Bronchial epithelial cell (primary cell): ENCODE measurements around the gene TUBGCP2. TPM values are rescaled to one million over a fixed set of nuclear protein-coding genes. Genes with fewer than 3 reads are reported as not detected.

Experiments
- DNase-seq: peaks from one replicate; pipeline ENCODE4 v3.0.0-alpha.2; 2010; ENCODE audit warnings: low read depth
- FAIRE-seq: peaks from 2 replicates; lab custom pipeline; 2011; peaks lifted over from hg19 to GRCh38; lab: Jason Lieb, UNC
- H3K27me3 ChIP-seq: 2 replicates; pipeline ENCODE4 v1.5.1; 2011; ENCODE audit warnings: low read length; ENCODE audit not compliant: control insufficient read depth, insufficient read depth
- H3K36me3 ChIP-seq: 2 replicates; pipeline ENCODE4 v1.5.1; 2011; ENCODE audit warnings: low read length; ENCODE audit not compliant: control insufficient read depth, insufficient read depth
- H3K4me3 ChIP-seq: 2 replicates; pipeline ENCODE4 v1.5.1; 2011; ENCODE audit warnings: mild to moderate bottlenecking, low read depth, low read length, control low read depth
- CTCF ChIP-seq: IDR thresholded peaks from 2 replicates; pipeline ENCODE4 v1.5.1; 2011; ENCODE audit warnings: mild to moderate bottlenecking, moderate library complexity, low read length, control low read depth, inconsistent platforms; ENCODE audit not compliant: insufficient read depth, severe bottlenecking
- total RNA-seq: library from RNA; depleted of rRNA; stranded (reverse); fragments of >200 nt; gene quantifications from 2 replicates; pipeline ENCODE4 v1.2.1, GENCODE V29; 2014

Gene TUBGCP2
- total RNA-seq, 1 donor from 2014 or later = 42.4 TPM

- no peak overlapping the region for H3K4me3 ChIP-seq
- FAIRE-seq (no peak), DNase-seq (no peak)
- no peaks in the 10 kb centered on the region for H3K36me3 ChIP-seq
- TF ChIP-seq CTCF = no peak
- H3K27me3 ChIP-seq = peaks cover 2% of the 10 kb centered on the region
Observed at GRCh38 chr10:133253361-133253955, 55.2 kb downstream of the TUBGCP2 start.

- H3K4me3 ChIP-seq = no peak overlapping the region
- FAIRE-seq (no peak), DNase-seq (no peak)
- no peaks in the 10 kb centered on the region for H3K36me3 ChIP-seq
- no peak for TF ChIP-seq CTCF
- peaks cover 4% of the 10 kb centered on the region for H3K27me3 ChIP-seq
Observed at GRCh38 chr10:133252223-133252552, 56.5 kb downstream of the TUBGCP2 start.

- TF ChIP-seq CTCF = no peak
- H3K27me3 ChIP-seq = peaks cover 4% of the 10 kb centered on the region
- no peak overlapping the region for H3K4me3 ChIP-seq
- FAIRE-seq (no peak), DNase-seq (no peak)
- no peaks in the 10 kb centered on the region for H3K36me3 ChIP-seq
Observed at GRCh38 chr10:133251388-133252222, 57.1 kb downstream of the TUBGCP2 start.

- FAIRE-seq (peak; percentile 98), DNase-seq (no peak)
- Histone ChIP-seq H3K27me3 (peaks cover 4% of the 10 kb centered on the region), H3K4me3 (no peak overlapping the region), H3K36me3 (no peaks in the 10 kb centered on the region)
- no peak for TF ChIP-seq CTCF
Observed at GRCh38 chr10:133249975-133250754, 58.5 kb downstream of the TUBGCP2 start.

- no peak for TF ChIP-seq CTCF
- Histone ChIP-seq H3K36me3 (no peaks in the 10 kb centered on the region), H3K4me3 (no peak overlapping the region), H3K27me3 (peaks cover 4% of the 10 kb centered on the region)
- FAIRE-seq = no peak
- no peak for DNase-seq
Observed at GRCh38 chr10:133249094-133249780, 59.4 kb downstream of the TUBGCP2 start.
